HG02981 (cell line): Measurements from ENCODE around the gene FAM3D.

Experiments used
- ATAC-seq: cut with Tn5 transposase; IDR thresholded peaks from one replicate; pipeline ENCODE4 v1.9.1; 2021; ENCODE audit warnings: mild to moderate bottlenecking, moderate library complexity; ENCODE audit not compliant: unreplicated experiment

FAM3D gene

GRCh38 chr3:58657571-58658141 lies 8.9 kb downstream of the FAM3D start:
- no peak for ATAC-seq

GRCh38 chr3:58657036-58657520 lies 9.5 kb downstream of the FAM3D start:
- ATAC-seq = no peak

GRCh38 chr3:58656631-58657030 lies 9.9 kb downstream of the FAM3D start:
- ATAC-seq = no peak

- no peak for ATAC-seq
Observed at GRCh38 chr3:58654466-58654865, 12.1 kb downstream of the FAM3D start.

- ATAC-seq = no peak
Observed at GRCh38 chr3:58652624-58653023, 13.9 kb downstream of the FAM3D start.

GRCh38 chr3:58651276-58651675 lies 15.3 kb downstream of the FAM3D start:
- ATAC-seq = no peak

GRCh38 chr3:58647381-58648141 lies 19.0 kb downstream of the FAM3D start:
- ATAC-seq = no peak

- no peak for ATAC-seq
Observed at GRCh38 chr3:58646503-58646902, 20.1 kb downstream of the FAM3D start.

- no peak for ATAC-seq
Observed at GRCh38 chr3:58645726-58646125, 20.8 kb downstream of the FAM3D start.

GRCh38 chr3:58642846-58643245 lies 23.7 kb downstream of the FAM3D start:
- ATAC-seq = no peak

GRCh38 chr3:58640700-58641372 lies 25.7 kb downstream of the FAM3D start:
- no peak for ATAC-seq

- no peak for ATAC-seq
Observed at GRCh38 chr3:58639842-58640241, 26.7 kb downstream of the FAM3D start.

GRCh38 chr3:58639001-58639400 lies 27.6 kb downstream of the FAM3D start:
- ATAC-seq = no peak

GRCh38 chr3:58638591-58638990 lies 28.0 kb downstream of the FAM3D start:
- ATAC-seq = no peak

- no peak for ATAC-seq
Observed at GRCh38 chr3:58637509-58637908, 29.1 kb downstream of the FAM3D start.

- ATAC-seq = no peak
Observed at GRCh38 chr3:58635371-58636285, 30.9 kb downstream of the FAM3D start.

GRCh38 chr3:58633157-58633865 lies 33.3 kb downstream of the FAM3D start:
- ATAC-seq = no peak

- no peak for ATAC-seq
Observed at GRCh38 chr3:58631742-58632141, 34.8 kb downstream of the FAM3D start.

- ATAC-seq = no peak
Observed at GRCh38 chr3:58630710-58631092, 35.9 kb downstream of the FAM3D start.

- ATAC-seq = no peak
Observed at GRCh38 chr3:58630076-58630709, 36.4 kb downstream of the FAM3D start.
